H9 (cell line): ENCODE results near the gene PRSS50. TPM values are rescaled to one million over a fixed set of nuclear protein-coding genes. Genes with fewer than 3 reads are reported as not detected.
A peak's percentile ranks its signal among the peaks of the same experiment; 100 is the strongest.

Source experiments
- DNase-seq: peaks from one replicate; pipeline ENCODE4 v3.0.0-alpha.2; 2017
- H2AFZ ChIP-seq: one replicate; pipeline ENCODE4 v1.6.1; 2013; ENCODE audit warnings: mild to moderate bottlenecking, low read length, control low read depth, moderate library complexity
- H2AK5ac ChIP-seq: 2 replicates; pipeline ENCODE4 v1.6.1; 2013; ENCODE audit warnings: low read length, control low read depth, mixed read lengths; ENCODE audit not compliant: insufficient read length
- H2BK120ac ChIP-seq: one replicate; pipeline ENCODE4 v1.6.1; 2013; ENCODE audit warnings: low read depth, mild to moderate bottlenecking, low read length, control low read depth, inconsistent platforms; ENCODE audit not compliant: poor library complexity, severe bottlenecking
- H2BK12ac ChIP-seq: 2 replicates; pipeline ENCODE4 v1.6.1; 2013; ENCODE audit warnings: low read length, control low read depth, mixed read lengths, low read depth; ENCODE audit not compliant: insufficient read length
- H2BK15ac ChIP-seq: 2 replicates; pipeline ENCODE4 v1.6.1; 2013; ENCODE audit warnings: low read depth, low read length, control low read depth
- H2BK20ac ChIP-seq: one replicate; pipeline ENCODE4 v1.6.1; 2013; ENCODE audit warnings: low read depth, mild to moderate bottlenecking, low read length, control low read depth, inconsistent platforms; ENCODE audit not compliant: poor library complexity, severe bottlenecking
- H2BK5ac ChIP-seq: 2 replicates; pipeline ENCODE4 v1.6.1; 2013; ENCODE audit warnings: low read length, control low read depth, mixed read lengths; ENCODE audit not compliant: insufficient read length
- H3K14ac ChIP-seq: 2 replicates; pipeline ENCODE4 v1.6.1; 2013; ENCODE audit warnings: low read length, control low read depth; ENCODE audit not compliant: insufficient read depth
- H3K18ac ChIP-seq: 2 replicates; pipeline ENCODE4 v1.6.1; 2013; ENCODE audit warnings: low read depth, mild to moderate bottlenecking, mixed read lengths, low read length, control low read depth; ENCODE audit not compliant: insufficient read length
- H3K23ac ChIP-seq: 2 replicates; pipeline ENCODE4 v1.6.1; 2013; ENCODE audit warnings: low read length, control low read depth, mixed read lengths, low read depth; ENCODE audit not compliant: insufficient read length
- H3K23me2 ChIP-seq: 2 replicates; pipeline ENCODE4 v1.6.1; 2013; ENCODE audit warnings: low read depth, mild to moderate bottlenecking, mixed read lengths, low read length, control low read depth; ENCODE audit not compliant: insufficient read length, poor library complexity, severe bottlenecking
- H3K27ac ChIP-seq: 2 replicates; pipeline ENCODE4 v1.5.1; 2013; ENCODE audit warnings: low read length, control low read depth, mixed read lengths, low read depth; ENCODE audit not compliant: insufficient read length
- H3K27me3 ChIP-seq: 2 replicates; pipeline ENCODE4 v1.6.1; 2013; ENCODE audit warnings: low read length, control low read depth, inconsistent platforms; ENCODE audit not compliant: insufficient read depth
- H3K4ac ChIP-seq: 2 replicates; pipeline ENCODE4 v1.6.1; 2013; ENCODE audit warnings: low read depth, mild to moderate bottlenecking, control low read depth, inconsistent platforms, low read length, moderate library complexity
- H3K4me1 ChIP-seq: 2 replicates; pipeline ENCODE4 v1.6.1; 2013; ENCODE audit warnings: low read length, control low read depth, inconsistent platforms; ENCODE audit not compliant: insufficient read depth
- H3K4me2 ChIP-seq: 2 replicates; pipeline ENCODE4 v1.6.1; 2013; ENCODE audit warnings: low read length, control low read depth, mixed read lengths; ENCODE audit not compliant: insufficient read length, insufficient read depth
- H3K56ac ChIP-seq: 2 replicates; pipeline ENCODE4 v1.6.1; 2013; ENCODE audit warnings: low read depth, mild to moderate bottlenecking, mixed read lengths, low read length, control low read depth; ENCODE audit not compliant: insufficient read length
- H3K79me1 ChIP-seq: 2 replicates; pipeline ENCODE4 v1.6.1; 2013; ENCODE audit warnings: low read depth, mild to moderate bottlenecking, moderate library complexity, low read length, control low read depth, inconsistent platforms; ENCODE audit not compliant: insufficient read depth, poor library complexity, severe bottlenecking
- H3K79me2 ChIP-seq: 2 replicates; pipeline ENCODE4 v1.6.1; 2013; ENCODE audit warnings: low read length, control low read depth, inconsistent platforms; ENCODE audit not compliant: insufficient read depth
- H3K9ac ChIP-seq: 2 replicates; pipeline ENCODE4 v1.6.1; 2013; ENCODE audit warnings: low read length, control low read depth, mixed read lengths; ENCODE audit not compliant: insufficient read length; ENCODE audit errors: extremely low read depth
- H3K9me3 ChIP-seq: one replicate; pipeline ENCODE4 v1.6.1; 2013; ENCODE audit warnings: low read depth, low read length, inconsistent platforms; ENCODE audit not compliant: control insufficient read depth
- H3T11ph ChIP-seq: one replicate; pipeline ENCODE4 v1.6.1; 2013; ENCODE audit warnings: mild to moderate bottlenecking, low read length, control low read depth, inconsistent platforms
- H4K20me1 ChIP-seq: one replicate; pipeline ENCODE4 v1.6.1; 2013; ENCODE audit not compliant: control insufficient read depth, insufficient read length, insufficient read depth
- H4K5ac ChIP-seq: 2 replicates; pipeline ENCODE4 v1.6.1; 2013; ENCODE audit warnings: low read depth, mild to moderate bottlenecking, mixed read lengths, low read length, control low read depth; ENCODE audit not compliant: insufficient read length
- H4K8ac ChIP-seq: replicated peaks from 2 replicates; pipeline ENCODE4 v1.6.1; 2013; ENCODE audit warnings: low read length, control low read depth, mixed read lengths, low read depth; ENCODE audit not compliant: insufficient read length
- H4K91ac ChIP-seq: 2 replicates; pipeline ENCODE4 v1.6.1; 2013; ENCODE audit warnings: low read depth, mild to moderate bottlenecking, moderate library complexity, mixed read lengths, low read length, control low read depth; ENCODE audit not compliant: insufficient read length
- H3K27ac Mint-ChIP-seq, 3 experiments: 2 replicates in 2 of 3; 3 replicates in 1 of 3; pipeline ENCODE4 v1.8.0; 2020 to 2021; ENCODE audit warnings: mixed read lengths in 3 of 3, mild to moderate bottlenecking in 1 of 3, moderate library complexity in 1 of 3
- H3K27me3 Mint-ChIP-seq: 2 replicates; pipeline ENCODE4 v1.8.0; 2021; ENCODE audit warnings: low read depth, mild to moderate bottlenecking, moderate library complexity, mixed read lengths
- H3K36me3 Mint-ChIP-seq, 3 experiments: 2 replicates in 2 of 3; 3 replicates in 1 of 3; pipeline ENCODE4 v1.8.0; 2020 to 2021; ENCODE audit warnings: low read depth in 3 of 3, mixed read lengths in 3 of 3; ENCODE audit not compliant: insufficient read depth in 1 of 3
- H3K4me1 Mint-ChIP-seq, 2 experiments: 2 replicates each; pipeline ENCODE4 v1.8.0; 2020; ENCODE audit warnings: mixed read lengths in 2 of 2
- H3K4me3 Mint-ChIP-seq, 2 experiments: 2 replicates in 1 of 2; 3 replicates in 1 of 2; pipeline ENCODE4 v1.8.0; 2020 to 2021; ENCODE audit warnings: mild to moderate bottlenecking in 2 of 2, mixed read lengths in 2 of 2, moderate library complexity in 1 of 2
- H3K9me3 Mint-ChIP-seq, 2 experiments: 2 replicates in 1 of 2; 3 replicates in 1 of 2; pipeline ENCODE4 v1.8.0; 2020; ENCODE audit warnings: mild to moderate bottlenecking in 2 of 2, mixed read lengths in 2 of 2, moderate library complexity in 1 of 2
- WGBS: extraction: QIAGEN DNeasy Blood & Tissue Kit; methylation state at CpG from one replicate; pipeline ENCODE4 v1.1.7; 2013; ENCODE audit warnings: missing lambda C conversion rate, low lambda C conversion rate, mixed read lengths; ENCODE audit not compliant: insufficient read length; ENCODE audit errors: extremely low coverage; 5-methylcytosine and 5-hydroxymethylcytosine counted together
- total RNA-seq: library from RNA; stranded (reverse); gene quantifications from 2 replicates; pipeline ENCODE4 v1.2.1, GENCODE V29; 2021
- TF ChIP-seq, protein P1 (sequence below): fragments of 200-600 bp; sonication (generic); conservative IDR thresholded peaks from 3 replicates; pipeline ENCODE4 v1.8.0; 2021; ENCODE audit warnings: antibody characterized with exemption, mild to moderate bottlenecking

PRSS50 gene
- total RNA-seq, 1 experiment from 2014 or later, result 0.24 TPM

DNA sequence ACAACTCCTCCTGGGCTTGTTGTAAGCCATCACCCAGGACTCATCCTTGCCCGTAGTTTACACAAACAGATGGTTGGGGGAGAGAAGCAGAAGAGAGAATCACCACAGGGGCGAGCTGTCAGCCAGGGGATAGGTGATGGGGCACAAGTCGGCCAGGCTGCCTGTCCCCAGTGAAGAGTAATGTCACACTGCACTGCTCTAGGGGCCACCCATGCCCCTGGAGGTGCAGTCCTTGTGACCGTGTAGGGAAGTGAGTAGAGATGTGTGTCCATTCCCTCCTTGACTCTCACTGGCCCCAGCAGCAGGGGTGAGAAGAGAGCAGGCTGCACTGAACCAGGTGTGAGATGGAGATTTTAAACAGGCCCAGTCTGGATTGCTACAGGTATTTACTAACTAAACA lies 17.1 kb upstream of the PRSS50 start:
- no peak overlapping the region for H4K8ac ChIP-seq
- WGBS, result no CpG with 5 or more reads among the region's 4 CpGs
- no peaks in the 10 kb centered on the region for H3K4me1 ChIP-seq
- no peaks in the 10 kb centered on the region for H3K27me3 ChIP-seq
- H2BK20ac ChIP-seq, result no peak overlapping the region
- Mint-ChIP-seq H3K27ac (peak overlapping the region in 1 of 3 experiments; percentile 36; a peak in 1 of 7 replicates), H3K27me3 (peaks cover 7% of the 10 kb centered on the region), H3K4me1 (no peaks in the 10 kb centered on the region), H3K36me3 (no peaks in the 10 kb centered on the region; a peak in 1 of 7 replicates), H3K4me3 (no peak overlapping the region), H3K9me3 (no peaks in the 10 kb centered on the region)
- no peaks in the 10 kb centered on the region for H3K79me2 ChIP-seq
- TF ChIP-seq, protein P1, sequence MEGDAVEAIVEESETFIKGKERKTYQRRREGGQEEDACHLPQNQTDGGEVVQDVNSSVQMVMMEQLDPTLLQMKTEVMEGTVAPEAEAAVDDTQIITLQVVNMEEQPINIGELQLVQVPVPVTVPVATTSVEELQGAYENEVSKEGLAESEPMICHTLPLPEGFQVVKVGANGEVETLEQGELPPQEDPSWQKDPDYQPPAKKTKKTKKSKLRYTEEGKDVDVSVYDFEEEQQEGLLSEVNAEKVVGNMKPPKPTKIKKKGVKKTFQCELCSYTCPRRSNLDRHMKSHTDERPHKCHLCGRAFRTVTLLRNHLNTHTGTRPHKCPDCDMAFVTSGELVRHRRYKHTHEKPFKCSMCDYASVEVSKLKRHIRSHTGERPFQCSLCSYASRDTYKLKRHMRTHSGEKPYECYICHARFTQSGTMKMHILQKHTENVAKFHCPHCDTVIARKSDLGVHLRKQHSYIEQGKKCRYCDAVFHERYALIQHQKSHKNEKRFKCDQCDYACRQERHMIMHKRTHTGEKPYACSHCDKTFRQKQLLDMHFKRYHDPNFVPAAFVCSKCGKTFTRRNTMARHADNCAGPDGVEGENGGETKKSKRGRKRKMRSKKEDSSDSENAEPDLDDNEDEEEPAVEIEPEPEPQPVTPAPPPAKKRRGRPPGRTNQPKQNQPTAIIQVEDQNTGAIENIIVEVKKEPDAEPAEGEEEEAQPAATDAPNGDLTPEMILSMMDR, result no peak
- no peak overlapping the region for H2AK5ac ChIP-seq
- H2BK5ac ChIP-seq, result no peak overlapping the region
- H3T11ph ChIP-seq, result no peak overlapping the region
- H3K23ac ChIP-seq, result no peak overlapping the region
- no peak overlapping the region for H3K14ac ChIP-seq
- H3K27ac ChIP-seq, result no peak overlapping the region
- peak; percentile 22 for DNase-seq
- H4K20me1 ChIP-seq, result no peaks in the 10 kb centered on the region
- H4K91ac ChIP-seq, result no peak overlapping the region
- H2BK120ac ChIP-seq, result no peak overlapping the region
- no peak overlapping the region for H3K4me2 ChIP-seq
- no peak overlapping the region for H3K9ac ChIP-seq
- no peak overlapping the region for H2BK12ac ChIP-seq
- H3K23me2 ChIP-seq, result no peaks in the 10 kb centered on the region
- no peak overlapping the region for H4K5ac ChIP-seq
- H3K56ac ChIP-seq, result no peak overlapping the region
- H3K9me3 ChIP-seq, result no peaks in the 10 kb centered on the region
- no peak overlapping the region for H2BK15ac ChIP-seq
- H3K4ac ChIP-seq, result no peak overlapping the region
- no peak overlapping the region for H2AFZ ChIP-seq
- no peaks in the 10 kb centered on the region for H3K79me1 ChIP-seq
- H3K18ac ChIP-seq, result no peak overlapping the region
